Measurements from ENCODE around the gene VWA7.

VWA7 gene

DNA sequence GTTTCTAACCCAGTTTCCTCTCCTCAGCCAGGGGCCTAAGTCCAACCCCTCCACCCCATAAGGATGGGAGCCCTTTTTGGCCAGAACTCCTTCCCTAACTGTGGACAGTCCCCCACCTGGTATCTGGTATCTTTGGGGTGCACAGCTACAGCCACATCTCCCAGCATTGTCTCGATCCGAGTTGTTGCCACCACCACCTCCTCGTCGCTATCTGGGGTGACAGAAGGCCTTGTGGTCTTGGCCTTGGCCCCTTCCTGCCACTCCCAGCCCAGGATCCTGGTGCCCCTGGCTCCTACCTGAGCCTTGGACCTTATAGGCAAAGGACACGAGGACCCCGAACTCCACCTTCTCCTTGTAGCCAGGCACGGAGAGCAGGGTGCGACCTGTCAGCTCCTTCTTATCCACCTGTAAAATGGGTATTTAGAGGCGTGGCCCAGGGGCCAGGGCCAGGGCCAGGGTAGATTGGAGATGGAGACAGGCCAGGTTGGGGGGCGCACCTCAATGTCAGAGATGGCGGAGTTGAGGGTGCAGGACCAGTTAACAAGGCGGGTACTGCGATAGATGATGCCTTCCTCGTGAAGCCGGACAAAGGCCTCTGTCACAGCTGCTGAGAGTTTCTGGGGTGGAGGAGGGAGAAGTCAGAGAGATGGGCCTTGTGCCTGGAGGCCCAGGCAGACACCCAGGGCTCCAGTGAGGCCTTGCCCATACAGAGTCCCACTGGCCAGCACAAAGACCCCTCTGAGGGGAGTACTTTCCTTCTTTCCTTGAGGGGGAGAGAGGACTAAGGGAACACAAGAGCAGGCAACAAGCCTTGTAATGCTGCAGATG is 7.2 kb upstream of the VWA7 start:
- no peak for TF ChIP-seq CTCF (IDR thresholded peaks at IDR 0.05; ENCODE audit: low read depth, low read length)

GRCh38 chr6:31782126-31782855 is 5.2 kb upstream of the VWA7 start:
- no peak for TF ChIP-seq CTCF (IDR thresholded peaks at IDR 0.05; ENCODE audit: low read depth, low read length)
- H3K4me3 ChIP-seq (ENCODE audit: low read depth, low read length): no peak overlapping the region

More for the DNA sequence above, 7.2 kb upstream of the VWA7 start:
- H3K4me3 ChIP-seq (ENCODE audit: low read depth, low read length): no peak overlapping the region

DNA sequence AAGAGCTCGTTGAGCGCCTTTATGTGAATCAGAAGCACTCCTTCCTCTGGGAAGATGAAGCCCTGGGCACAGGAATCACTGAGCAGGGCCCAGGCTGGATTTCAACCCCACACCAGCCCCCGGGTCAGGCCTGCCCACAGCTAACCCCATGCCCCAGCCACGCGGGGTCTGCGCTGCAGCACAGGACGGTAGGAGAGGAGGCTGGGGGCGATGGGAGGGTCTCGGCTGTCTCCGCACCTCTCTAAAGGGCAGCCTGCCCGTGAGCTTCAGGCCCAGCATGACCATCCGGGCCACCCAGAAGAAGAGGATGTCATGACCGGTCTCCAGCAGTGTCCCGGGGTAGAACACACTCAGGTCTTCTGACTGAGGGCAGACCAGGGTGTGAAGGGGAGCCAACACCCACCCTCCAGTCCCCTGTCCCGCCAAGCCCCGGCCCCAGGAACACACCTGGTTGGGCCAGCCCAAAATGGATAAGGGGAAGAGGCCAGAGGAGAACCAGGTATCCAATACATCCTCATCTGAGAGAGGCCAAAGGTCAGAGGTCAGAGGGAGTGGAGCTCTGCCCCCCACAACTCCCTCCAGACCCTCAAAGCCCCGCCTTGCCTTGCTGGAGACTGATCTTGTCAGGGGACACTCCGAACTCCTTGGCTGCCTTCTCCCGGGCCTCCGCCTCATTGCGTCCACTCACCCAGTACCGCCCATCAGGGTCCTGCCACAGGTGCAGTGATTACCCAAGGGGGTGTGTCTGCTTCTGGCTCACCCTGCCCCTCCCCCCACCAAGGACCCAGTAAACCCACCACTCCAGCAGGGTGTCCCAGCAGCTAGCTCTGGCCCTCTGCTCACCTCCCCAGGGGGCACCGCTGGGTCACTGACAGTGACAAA is 4.4 kb upstream of the VWA7 start:
- H3K4me3 ChIP-seq (ENCODE audit: low read depth, low read length): no peak overlapping the region
- TF ChIP-seq CTCF (IDR thresholded peaks at IDR 0.05; ENCODE audit: low read depth, low read length): no peak

DNA sequence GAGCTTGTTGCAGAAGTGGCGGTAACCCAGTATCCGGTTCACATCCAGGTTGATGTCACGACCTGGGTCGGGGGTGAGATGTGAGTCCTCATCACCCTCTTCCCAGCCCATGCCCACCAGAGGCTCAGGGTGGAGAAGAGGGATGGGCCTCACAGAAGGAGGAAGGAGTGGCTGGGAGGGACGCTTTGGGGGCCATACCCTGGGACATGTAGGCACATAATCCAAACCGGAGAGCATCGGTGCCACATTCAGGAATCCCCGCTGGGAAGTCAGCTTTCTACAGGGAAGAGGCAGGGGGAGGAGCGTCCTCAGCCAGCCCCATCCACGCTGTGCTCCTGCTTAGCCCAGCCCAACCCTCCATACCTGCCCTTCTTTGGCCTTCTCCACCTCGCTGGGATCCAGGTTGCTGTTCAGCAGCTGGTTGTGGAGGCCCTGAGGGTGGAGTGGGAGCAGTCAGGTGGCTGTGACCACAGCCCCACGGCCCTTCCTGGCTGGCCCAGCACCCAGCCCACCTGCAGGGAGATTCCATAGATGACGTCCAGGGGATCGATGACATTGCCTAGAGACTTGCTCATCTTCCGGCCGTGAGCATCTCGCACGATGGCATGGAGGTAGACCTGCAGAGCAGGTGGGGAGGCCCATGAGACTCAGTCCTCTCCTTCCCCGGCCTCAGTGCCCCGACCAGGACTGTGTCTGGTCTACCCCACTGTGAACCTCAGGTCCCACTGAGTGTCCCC is 3.5 kb upstream of the VWA7 start:
- no peak for TF ChIP-seq CTCF (IDR thresholded peaks at IDR 0.05; ENCODE audit: low read depth, low read length)
- no peak overlapping the region for H3K4me3 ChIP-seq (ENCODE audit: low read depth, low read length)

GRCh38 chr6:31779908-31780307 is 2.8 kb upstream of the VWA7 start:
- H3K4me3 ChIP-seq (ENCODE audit: low read depth, low read length): no peak overlapping the region
- TF ChIP-seq CTCF (IDR thresholded peaks at IDR 0.05; ENCODE audit: low read depth, low read length): no peak

DNA sequence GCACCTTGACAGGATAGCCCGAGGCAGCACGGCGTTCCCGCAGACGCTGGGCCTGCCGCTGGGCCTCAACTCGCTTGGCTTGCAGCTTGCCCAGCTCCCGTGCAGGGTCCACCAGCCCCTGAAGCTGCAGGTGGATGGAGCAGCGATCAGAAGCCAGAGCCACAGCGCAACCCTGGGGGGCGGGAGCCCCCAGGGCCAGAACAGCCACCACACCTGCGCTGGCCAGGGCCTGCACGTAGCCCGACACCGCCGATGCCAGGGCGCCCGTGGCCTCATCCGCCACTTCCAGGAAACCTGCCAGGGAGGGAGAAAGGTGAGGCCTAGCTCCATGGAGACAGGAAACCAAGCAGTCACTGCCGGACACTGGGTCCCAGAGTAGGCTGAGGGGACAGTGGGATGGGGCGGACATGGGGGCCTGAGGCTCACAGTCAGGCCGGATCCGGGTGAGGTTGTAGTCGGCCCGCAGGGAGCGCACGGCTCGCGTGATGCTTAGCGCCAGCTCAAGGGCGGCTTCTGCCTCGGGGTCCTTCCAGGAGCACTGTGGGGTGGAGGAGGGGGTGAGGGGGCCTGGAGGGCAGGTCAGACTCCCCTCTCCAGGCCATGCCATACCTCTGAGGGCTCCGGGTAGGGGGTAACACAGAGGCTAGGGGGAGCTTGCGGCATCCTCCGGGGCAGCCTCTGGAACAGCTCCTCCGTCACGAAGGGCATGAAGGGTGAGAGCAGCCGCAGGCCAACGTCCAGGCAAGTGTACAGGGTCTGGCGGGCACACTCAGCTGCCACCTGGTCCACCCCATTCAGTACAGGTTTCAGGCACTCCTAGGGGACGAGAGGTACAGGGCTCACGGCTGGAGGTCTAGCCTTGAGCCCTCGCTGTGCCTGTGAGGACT is 2.1 kb upstream of the VWA7 start:
- no peak overlapping the region for H3K4me3 ChIP-seq (ENCODE audit: low read depth, low read length)
- no peak for TF ChIP-seq CTCF (IDR thresholded peaks at IDR 0.05; ENCODE audit: low read depth, low read length)
